CD4-positive, CD25-positive, alpha-beta regulatory T cell (primary cell): Measurements from ENCODE around the gene KCTD14. TPM values are rescaled to one million over a fixed set of nuclear protein-coding genes. Genes with fewer than 3 reads are reported as not detected.
"Not testable (repeated sequence)": the region's sequence is repeated elsewhere in the genome, so short reads cannot be mapped to it uniquely, and the experiment has no call there.

Experiments
- ATAC-seq, 2 donors: fragments of 150-1000 bp; cut with Tn5 transposase; one replicate each; pipeline ENCODE4 v1.10.0; 2021; ENCODE audit warnings: low read depth in 2 of 2, moderate number of reproducible peaks in 2 of 2, moderate library complexity in 1 of 2
- DNase-seq, 3 donors: peaks; one replicate each; pipeline versions ENCODE4 v3.0.0 to v3.0.0-alpha.2; 2012 to 2022; ENCODE audit warnings: mixed read lengths in 1 of 3
- H3K27ac ChIP-seq: one replicate; pipeline ENCODE4 v1.7.0; 2013; ENCODE audit warnings: mild to moderate bottlenecking, low read length; ENCODE audit not compliant: insufficient read depth, poor library complexity, severe bottlenecking
- H3K27me3 ChIP-seq: one replicate; pipeline ENCODE4 v1.7.0; 2013; ENCODE audit warnings: low read length; ENCODE audit not compliant: control insufficient read depth, insufficient read depth
- H3K36me3 ChIP-seq: one replicate; pipeline ENCODE4 v1.7.0; 2013; ENCODE audit warnings: mild to moderate bottlenecking, low read length, moderate library complexity; ENCODE audit not compliant: control insufficient read depth, insufficient read depth
- H3K4me1 ChIP-seq: 2 replicates; pipeline ENCODE4 v1.7.0; 2013; ENCODE audit warnings: mild to moderate bottlenecking, low read length; ENCODE audit not compliant: insufficient read depth, control insufficient read depth, poor library complexity, severe bottlenecking
- H3K4me3 ChIP-seq: one replicate; pipeline ENCODE4 v1.7.0; 2013; ENCODE audit warnings: low read depth, mild to moderate bottlenecking, low read length, moderate library complexity
- H3K9me3 ChIP-seq, 2 experiments: 1 replicate in 1 of 2; 2 replicates in 1 of 2; pipeline ENCODE4 v1.7.0; 2013; ENCODE audit warnings: low read length in 2 of 2, mild to moderate bottlenecking in 1 of 2, moderate library complexity in 1 of 2; ENCODE audit not compliant: control insufficient read depth in 2 of 2
- H3K27ac Mint-ChIP-seq, 3 donors: one replicate each; pipeline ENCODE4 v1.8.0; 2020 to 2022; ENCODE audit warnings: mild to moderate bottlenecking in 3 of 3, mixed read lengths in 3 of 3, moderate library complexity in 2 of 3
- H3K27me3 Mint-ChIP-seq: one replicate; pipeline ENCODE4 v1.8.0; 2022; ENCODE audit warnings: mild to moderate bottlenecking, mixed read lengths
- H3K36me3 Mint-ChIP-seq: one replicate; pipeline ENCODE4 v1.8.0; 2020; ENCODE audit warnings: mixed read lengths
- H3K4me1 Mint-ChIP-seq, 4 donors: one replicate each; pipeline ENCODE4 v1.8.0; 2020 to 2022; ENCODE audit warnings: mixed read lengths in 4 of 4, mild to moderate bottlenecking in 1 of 4
- H3K4me3 Mint-ChIP-seq, 4 donors: one replicate each; pipeline ENCODE4 v1.8.0; 2020 to 2022; ENCODE audit warnings: mild to moderate bottlenecking in 4 of 4, mixed read lengths in 4 of 4, moderate library complexity in 3 of 4
- H3K9me3 Mint-ChIP-seq, 7 donors: one replicate each; pipeline ENCODE4 v1.8.0; 2020 to 2022; ENCODE audit warnings: mixed read lengths in 7 of 7, mild to moderate bottlenecking in 3 of 7, moderate library complexity in 2 of 7
- polyA plus RNA-seq, 4 donors: library from polyadenylated mRNA; unstranded; fragments of 300-500 nt; fragmentation: Illumina TruSeq; gene quantifications; one replicate each; pipeline ENCODE4 v1.2.3, GENCODE V29; 2021
- total RNA-seq: library from RNA; stranded (reverse); gene quantifications from one replicate; pipeline ENCODE4 v1.2.3, GENCODE V29; 2022

The KCTD14 gene
- total and polyA plus RNA-seq, 5 donors from 2014 or later: 0.09 to 1.4 (median 0.41) TPM; not detected in 1

DNA sequence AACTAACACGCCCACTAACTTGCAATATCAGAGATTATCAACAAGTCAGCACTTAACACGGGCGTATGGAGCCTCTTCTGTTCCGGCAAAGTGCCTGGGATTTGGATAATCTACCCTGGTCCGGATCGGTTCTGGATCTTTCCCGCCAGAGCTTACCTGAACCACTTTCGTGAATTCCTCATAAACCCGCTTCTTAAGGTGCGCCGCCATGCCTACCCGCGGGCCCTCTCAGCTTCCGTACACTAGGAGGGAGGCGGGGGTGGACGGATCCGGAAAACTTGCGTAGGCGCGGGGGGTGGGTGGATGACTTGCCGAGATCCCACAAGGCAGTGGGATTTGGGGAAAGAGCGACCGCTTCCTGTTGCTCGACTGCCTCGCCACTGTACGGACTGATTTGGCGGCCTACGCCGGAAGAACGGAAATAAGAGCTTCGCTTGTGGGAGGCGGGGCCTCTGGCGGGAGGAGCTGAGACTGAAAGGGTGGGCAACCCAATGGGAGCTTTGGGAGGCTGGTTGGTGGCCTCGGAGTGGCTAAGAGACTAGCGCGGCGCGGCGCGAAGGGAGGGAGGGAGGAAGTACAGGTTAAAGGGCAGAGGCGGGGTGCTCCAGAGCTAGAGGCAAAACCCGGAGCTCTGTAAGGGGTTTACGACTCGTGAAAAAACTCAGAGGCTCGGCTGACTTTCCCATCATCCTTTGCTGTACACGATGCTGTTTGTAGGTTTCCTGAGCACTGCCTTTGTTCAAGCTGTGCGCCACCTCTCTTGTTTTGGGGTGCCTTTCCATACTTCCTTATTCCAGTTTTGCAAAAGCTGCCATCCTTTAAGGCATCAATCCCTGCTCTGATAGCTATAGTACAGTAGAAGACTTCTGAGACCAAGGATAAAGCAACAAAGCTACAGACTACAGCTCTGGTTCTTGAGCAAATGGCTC lies 28.4 kb downstream of the KCTD14 start, which contains the start of gene INTS4:
Gene INTS4, minus strand, starts transcription at position 235 of the 929 bp plus-strand sequence. Its CDS starts 25 bp downstream, at position 210.
- Histone ChIP-seq H3K36me3 (peaks cover 15% of the 10 kb centered on the region), H3K4me1 (peaks cover 16% of the 10 kb centered on the region), H3K27ac (peak within 1 kb of the TSS; percentile 94), H3K4me3 (peak within 1 kb of the TSS; percentile 92), H3K27me3 (no peaks in the 10 kb centered on the region), H3K9me3 (no peaks in the 10 kb centered on the region)
- DNase-seq: peak; percentile 96 to 100 (median 98)
- peak; percentile 98 to 99 for ATAC-seq
- Mint-ChIP-seq H3K4me3 (peak within 1 kb of the TSS; percentile 90 to 97 (median 96)), H3K27me3 (peaks cover 4% of the 10 kb centered on the region), H3K9me3 (no peaks in the 10 kb centered on the region), H3K27ac (peak within 1 kb of the TSS; percentile 98 to 100 (median 99)), H3K4me1 (peaks cover 11 to 40% (median 25%) of the 10 kb centered on the region in 4 donors), H3K36me3 (peaks cover 7% of the 10 kb centered on the region)

DNA sequence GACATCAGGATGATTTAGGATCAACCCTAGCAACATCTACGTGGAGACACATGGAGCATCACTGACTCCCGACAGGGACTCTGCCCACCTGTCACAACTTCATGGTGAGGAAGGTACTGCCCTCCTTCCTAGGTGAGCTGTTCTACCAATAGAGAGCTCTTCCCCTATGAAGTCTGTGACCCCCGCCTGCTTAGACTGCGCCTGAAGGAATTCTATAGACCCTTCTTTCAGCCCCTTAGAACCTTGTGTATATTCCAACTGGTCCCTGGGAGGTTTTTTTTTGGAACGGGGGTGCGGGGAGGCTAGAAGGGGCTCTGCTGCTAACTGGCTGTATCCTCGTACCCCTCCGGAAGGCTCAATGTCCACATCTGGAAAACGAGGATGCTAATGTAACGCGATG lies 29.2 kb downstream of the KCTD14 start:
- Mint-ChIP-seq H3K4me3 (peak overlapping the region; percentile 90 to 97 (median 96)), H3K27me3 (peaks cover 4% of the 10 kb centered on the region), H3K9me3 (no peaks in the 10 kb centered on the region), H3K36me3 (peaks cover 7% of the 10 kb centered on the region), H3K4me1 (peaks cover 11 to 40% (median 25%) of the 10 kb centered on the region in 4 donors), H3K27ac (peak overlapping the region; percentile 29 to 100 (median 99))
- DNase-seq (peak in 1 of 3 donors; percentile 6), ATAC-seq (no peak)
- peaks cover 19% of the 10 kb centered on the region for H3K36me3 ChIP-seq
- peak overlapping the region; percentile 94 for H3K27ac ChIP-seq
- H3K27me3 ChIP-seq: no peaks in the 10 kb centered on the region
- H3K9me3 ChIP-seq: no peaks in the 10 kb centered on the region
- H3K4me1 ChIP-seq: peaks cover 16% of the 10 kb centered on the region
- H3K4me3 ChIP-seq: peak overlapping the region; percentile 92

DNA sequence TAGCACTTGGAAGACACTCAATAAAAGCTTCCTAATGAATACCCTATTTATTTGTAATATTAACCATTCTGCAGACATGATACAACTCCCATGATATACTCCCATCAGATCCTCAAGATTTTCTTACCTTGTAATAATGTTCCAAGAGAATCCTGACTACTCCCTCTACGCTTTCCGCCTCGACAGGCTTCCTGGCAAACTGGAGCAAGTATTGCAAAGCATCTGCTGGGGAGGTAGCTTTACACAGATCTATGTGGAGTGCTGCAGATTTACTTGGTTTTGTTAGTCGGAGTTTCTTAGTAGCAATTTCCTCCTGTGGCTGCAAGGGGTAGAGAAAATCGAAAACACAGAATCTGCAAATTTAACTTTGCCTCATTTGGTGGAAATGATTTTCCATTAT lies 32.1 kb downstream of the KCTD14 start:
- Histone ChIP-seq H3K4me3 (no peak overlapping the region), H3K4me1 (peaks cover 16% of the 10 kb centered on the region), H3K36me3 (peaks cover 42% of the 10 kb centered on the region), H3K27me3 (no peaks in the 10 kb centered on the region), H3K9me3 (no peaks in the 10 kb centered on the region), H3K27ac (no peak overlapping the region)
- Mint-ChIP-seq H3K27me3 (peaks cover 4% of the 10 kb centered on the region), H3K4me3 (peak overlapping the region in 2 of 4 donors; percentile 4 to 34), H3K36me3 (peaks cover 32% of the 10 kb centered on the region), H3K9me3 (no peaks in the 10 kb centered on the region), H3K27ac (peak overlapping the region in 1 of 3 donors; percentile 52), H3K4me1 (peaks cover 23 to 56% (median 38%) of the 10 kb centered on the region in 4 donors)
- DNase-seq (no peak), ATAC-seq (no peak)

DNA sequence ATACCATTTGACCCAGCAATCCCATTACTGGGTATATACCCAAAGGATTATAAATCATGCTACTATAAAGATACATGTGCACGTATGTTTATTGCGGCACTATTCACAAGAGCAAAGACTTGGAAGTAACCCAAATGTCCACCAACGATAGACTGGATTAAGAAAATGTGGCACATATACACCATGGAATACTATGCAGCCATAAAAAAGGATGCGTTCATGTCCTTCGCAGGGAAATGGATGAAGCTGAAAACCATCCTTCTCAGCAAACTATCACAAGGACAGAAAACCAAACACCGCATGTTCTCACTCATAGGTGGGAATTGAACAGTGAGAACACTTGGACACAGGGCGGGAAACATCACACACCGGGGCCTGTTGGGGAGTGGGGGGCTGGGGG lies 36.6 kb downstream of the KCTD14 start:
- H3K27ac ChIP-seq, DNase-seq, H3K9me3 Mint-ChIP-seq, H3K27me3 ChIP-seq, H3K9me3 ChIP-seq, H3K4me1 ChIP-seq, H3K4me3 Mint-ChIP-seq, H3K27ac Mint-ChIP-seq, H3K27me3 Mint-ChIP-seq, ATAC-seq, H3K4me3 ChIP-seq: not testable (repeated sequence)
- Mint-ChIP-seq H3K4me1 (peaks cover 28 to 45% (median 31%) of the 10 kb centered on the region in 4 donors), H3K36me3 (peaks cover 62% of the 10 kb centered on the region)
- peaks cover 70% of the 10 kb centered on the region for H3K36me3 ChIP-seq

DNA sequence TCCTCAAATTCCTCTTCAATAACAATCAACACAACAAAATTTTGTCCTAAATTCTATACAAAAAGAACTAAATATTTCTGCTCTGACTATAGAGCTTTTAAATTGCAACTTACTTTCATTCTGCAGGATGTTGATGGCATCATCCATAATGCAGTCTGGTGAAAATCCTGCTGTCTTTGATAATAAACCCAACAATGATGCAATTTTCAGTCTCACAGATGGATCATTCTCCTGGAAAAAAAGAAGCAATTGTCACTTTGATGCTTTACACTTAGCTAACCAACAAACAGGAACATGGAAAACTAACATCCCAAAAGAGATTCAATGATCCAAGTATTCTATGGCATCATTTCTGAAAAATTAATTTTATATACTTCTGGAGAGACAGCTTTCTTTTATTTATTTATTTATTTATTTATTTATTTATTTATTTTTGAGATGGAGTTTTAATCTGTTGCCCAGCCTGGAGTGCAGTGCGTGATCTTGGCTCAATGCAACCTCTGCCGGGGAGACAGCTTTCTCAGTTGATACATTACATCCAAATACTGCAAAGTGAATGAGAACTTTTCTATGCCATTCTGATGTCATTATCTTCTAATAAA lies 41.6 kb downstream of the KCTD14 start:
- peaks cover 61% of the 10 kb centered on the region for H3K36me3 ChIP-seq
- no peak overlapping the region for H3K27ac ChIP-seq
- H3K4me3 ChIP-seq: no peak overlapping the region
- H3K4me1 ChIP-seq: no peaks in the 10 kb centered on the region
- Mint-ChIP-seq H3K4me1 (peaks cover 16 to 26% (median 19%) of the 10 kb centered on the region in 4 donors), H3K36me3 (peaks cover 49% of the 10 kb centered on the region), H3K4me3 (no peak overlapping the region), H3K9me3 (peaks cover 0 to 2% (median 0%) of the 10 kb centered on the region in 7 donors), H3K27ac (no peak overlapping the region), H3K27me3 (no peaks in the 10 kb centered on the region)
- DNase-seq: no peak
- H3K27me3 ChIP-seq: no peaks in the 10 kb centered on the region
- no peaks in the 10 kb centered on the region for H3K9me3 ChIP-seq
- ATAC-seq: no peak

DNA sequence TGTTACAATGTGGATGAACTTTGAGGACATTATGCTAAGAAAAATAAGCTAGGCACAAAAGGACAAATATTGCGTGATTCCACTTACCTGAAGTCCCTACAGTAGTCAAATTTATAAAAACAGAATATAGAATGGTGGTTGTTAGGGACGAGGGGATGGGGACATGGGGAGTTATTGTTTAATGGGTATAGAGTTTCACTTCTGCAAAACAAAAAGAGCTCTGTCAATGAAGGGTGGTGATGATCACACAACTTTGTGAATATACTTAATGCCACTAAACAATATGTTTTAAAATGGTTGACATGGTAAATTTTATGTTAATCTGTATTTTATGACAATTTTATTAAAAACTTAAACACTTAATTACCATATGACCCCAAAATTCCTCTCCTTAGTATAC lies 54.7 kb downstream of the KCTD14 start:
- Histone ChIP-seq H3K27ac (no peak overlapping the region), H3K27me3 (no peaks in the 10 kb centered on the region), H3K36me3 (peaks cover 24% of the 10 kb centered on the region), H3K9me3 (no peaks in the 10 kb centered on the region), H3K4me1 (no peaks in the 10 kb centered on the region), H3K4me3 (no peak overlapping the region)
- ATAC-seq: no peak
- DNase-seq: no peak
- Mint-ChIP-seq H3K4me1 (peaks cover 0 to 14% (median 7%) of the 10 kb centered on the region in 4 donors), H3K36me3 (peaks cover 37% of the 10 kb centered on the region), H3K27me3 (no peaks in the 10 kb centered on the region), H3K9me3 (no peaks in the 10 kb centered on the region), H3K4me3 (no peak overlapping the region), H3K27ac (no peak overlapping the region)

DNA sequence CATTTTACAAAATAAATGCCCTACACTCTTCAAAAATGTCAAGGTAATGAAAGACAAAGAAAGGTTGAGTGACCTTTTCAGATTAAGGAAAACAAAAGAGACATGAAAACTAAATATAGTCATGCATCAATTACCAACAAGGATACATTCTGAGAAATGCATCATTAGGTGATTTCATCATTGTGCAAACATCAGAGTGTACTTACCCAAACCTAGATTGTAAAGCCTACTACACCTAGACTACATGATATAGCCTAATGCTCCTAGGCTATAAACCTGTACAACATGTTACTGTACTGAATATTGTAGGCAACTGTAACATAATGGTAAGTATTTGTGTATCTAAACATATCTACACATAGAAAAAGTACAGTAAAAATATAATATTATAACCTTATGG lies 55.3 kb downstream of the KCTD14 start:
- Mint-ChIP-seq H3K4me1 (peaks cover 0 to 14% (median 7%) of the 10 kb centered on the region in 4 donors), H3K9me3 (no peaks in the 10 kb centered on the region), H3K4me3 (no peak overlapping the region), H3K27me3 (no peaks in the 10 kb centered on the region), H3K36me3 (peaks cover 34% of the 10 kb centered on the region), H3K27ac (no peak overlapping the region)
- ATAC-seq (no peak), DNase-seq (no peak)
- no peaks in the 10 kb centered on the region for H3K27me3 ChIP-seq
- H3K9me3 ChIP-seq: no peaks in the 10 kb centered on the region
- no peak overlapping the region for H3K27ac ChIP-seq
- no peak overlapping the region for H3K4me3 ChIP-seq
- H3K36me3 ChIP-seq: peaks cover 24% of the 10 kb centered on the region
- H3K4me1 ChIP-seq: no peaks in the 10 kb centered on the region
